Caco-2 (cell line): ENCODE data around the gene RETREG1. TPM values are rescaled to one million over a fixed set of nuclear protein-coding genes. Genes with fewer than 3 reads are reported as not detected.

Experiments used
- BruUV-seq: library from RNA; stranded (reverse); fragments of 400-500 nt; replicated peaks from 2 replicates; lab custom pipeline; 2021; lab: Mats Ljungman, UMichigan
- CTCF ChIA-PET: fragments of 300-600 bp; sonication (Branson Sonifier 250); formaldehyde crosslinking; loops from one replicate; lab custom pipeline; 2022; ENCODE audit warnings: antibody characterized with exemption; lab: Charles Lee
- POLR2A ChIA-PET: fragments of 300-600 bp; sonication (Branson Sonifier 250); formaldehyde crosslinking; loops from one replicate; lab custom pipeline; 2022; ENCODE audit warnings: antibody characterized with exemption; lab: Charles Lee
- DNase-seq, 2 experiments: peaks; one replicate each; pipeline versions ENCODE4 v3.0.0 to v3.0.0-alpha.2; 2020 to 2022
- H3K27me3 ChIP-seq: replicated peaks from 2 replicates; pipeline ENCODE4 v1.6.0; 2011; ENCODE audit warnings: low read length; ENCODE audit not compliant: control insufficient read depth, insufficient read depth
- H3K36me3 ChIP-seq: 2 replicates; pipeline ENCODE4 v1.5.1; 2011; ENCODE audit warnings: low read length; ENCODE audit not compliant: control insufficient read depth, insufficient read depth
- H3K4me1 ChIP-seq: fragments of 250-450 bp; sonication (Bioruptor Pico); 2 replicates; pipeline ENCODE4 v1.5.1; 2020; ENCODE audit warnings: mild to moderate bottlenecking
- H3K4me3 ChIP-seq: 2 replicates; pipeline ENCODE4 v1.5.1; 2011; ENCODE audit warnings: low read depth, mild to moderate bottlenecking, control low read depth, low read length
- H3K9me3 ChIP-seq: fragments of 250-450 bp; sonication (Bioruptor Pico); 2 replicates; pipeline ENCODE4 v1.5.1; 2020; ENCODE audit warnings: mild to moderate bottlenecking, moderate library complexity
- H3K27ac Mint-ChIP-seq: one replicate; pipeline ENCODE4 v1.8.0; 2022; ENCODE audit warnings: mixed read lengths; ENCODE audit not compliant: unreplicated experiment
- H3K27me3 Mint-ChIP-seq: one replicate; pipeline ENCODE4 v1.8.0; 2022; ENCODE audit warnings: mixed read lengths; ENCODE audit not compliant: insufficient read depth, unreplicated experiment
- H3K36me3 Mint-ChIP-seq: one replicate; pipeline ENCODE4 v1.8.0; 2022; ENCODE audit warnings: mild to moderate bottlenecking, mixed read lengths; ENCODE audit not compliant: insufficient read depth, unreplicated experiment
- H3K4me1 Mint-ChIP-seq: one replicate; pipeline ENCODE4 v1.8.0; 2022; ENCODE audit warnings: low read depth, mixed read lengths; ENCODE audit not compliant: unreplicated experiment
- H3K4me3 Mint-ChIP-seq: one replicate; pipeline ENCODE4 v1.8.0; 2022; ENCODE audit warnings: mild to moderate bottlenecking, moderate library complexity, mixed read lengths; ENCODE audit not compliant: unreplicated experiment
- H3K9me3 Mint-ChIP-seq: one replicate; pipeline ENCODE4 v1.8.0; 2022; ENCODE audit warnings: mixed read lengths; ENCODE audit not compliant: unreplicated experiment
- CTCF ChIP-seq, 2 experiments: fragments of 200-600 bp in 1 of 2; IDR thresholded peaks; 1 replicate in 1 of 2; 2 replicates in 1 of 2; pipeline versions ENCODE4 v1.5.1 to v1.8.0; 2011 to 2022; ENCODE audit warnings: antibody characterized with exemption in 1 of 2, control low read depth in 1 of 2, inconsistent platforms in 1 of 2, low read depth in 1 of 2, low read length in 1 of 2, mild to moderate bottlenecking in 1 of 2, moderate library complexity in 1 of 2; ENCODE audit not compliant: insufficient read depth in 1 of 2, severe bottlenecking in 1 of 2, unreplicated experiment in 1 of 2
- intact Hi-C: fragments of 100-400 bp; cut with micrococcal nuclease; formaldehyde crosslinking; loops from one replicate; pipeline ENCODE4 v1.10.0; 2022; ENCODE audit not compliant: unreplicated experiment
- total RNA-seq: library from RNA; stranded (reverse); gene quantifications from 2 replicates; pipeline ENCODE4 v1.2.3, GENCODE V29; 2022

RETREG1 gene
- total RNA-seq, 1 experiment from 2014 or later: 15.1 TPM

- H3K9me3 ChIP-seq: peaks cover 20% of the 10 kb centered on the region
- peaks cover 22% of the 10 kb centered on the region for H3K4me1 ChIP-seq
- no peak for TF ChIP-seq CTCF (IDR thresholded peaks at IDR 0.05; ENCODE audit: insufficient read depth in 1 of 2, low read depth in 1 of 2, low read length in 1 of 2, severe bottlenecking in 1 of 2, unreplicated experiment in 1 of 2)
- no peaks in the 10 kb centered on the region for H3K27me3 Mint-ChIP-seq
- ChIA-PET CTCF (no interaction called here), POLR2A (no interaction called here)
- BruUV-seq: no TSS peak
- no peaks in the 10 kb centered on the region for H3K27me3 ChIP-seq
- intact Hi-C loops: no loop called here
- H3K4me1 Mint-ChIP-seq: peaks cover 11% of the 10 kb centered on the region
- H3K9me3 Mint-ChIP-seq: peaks cover 11% of the 10 kb centered on the region
- no peaks in the 10 kb centered on the region for H3K36me3 ChIP-seq
- no peak overlapping the region for H3K4me3 ChIP-seq
- no peak for DNase-seq
- no peak overlapping the region for H3K4me3 Mint-ChIP-seq
- peaks cover 8% of the 10 kb centered on the region for H3K36me3 Mint-ChIP-seq
- H3K27ac Mint-ChIP-seq: no peak overlapping the region
These were observed 123.5 kb downstream of the RETREG1 start for GRCh38 chr5:16493261-16493660.

DNA sequence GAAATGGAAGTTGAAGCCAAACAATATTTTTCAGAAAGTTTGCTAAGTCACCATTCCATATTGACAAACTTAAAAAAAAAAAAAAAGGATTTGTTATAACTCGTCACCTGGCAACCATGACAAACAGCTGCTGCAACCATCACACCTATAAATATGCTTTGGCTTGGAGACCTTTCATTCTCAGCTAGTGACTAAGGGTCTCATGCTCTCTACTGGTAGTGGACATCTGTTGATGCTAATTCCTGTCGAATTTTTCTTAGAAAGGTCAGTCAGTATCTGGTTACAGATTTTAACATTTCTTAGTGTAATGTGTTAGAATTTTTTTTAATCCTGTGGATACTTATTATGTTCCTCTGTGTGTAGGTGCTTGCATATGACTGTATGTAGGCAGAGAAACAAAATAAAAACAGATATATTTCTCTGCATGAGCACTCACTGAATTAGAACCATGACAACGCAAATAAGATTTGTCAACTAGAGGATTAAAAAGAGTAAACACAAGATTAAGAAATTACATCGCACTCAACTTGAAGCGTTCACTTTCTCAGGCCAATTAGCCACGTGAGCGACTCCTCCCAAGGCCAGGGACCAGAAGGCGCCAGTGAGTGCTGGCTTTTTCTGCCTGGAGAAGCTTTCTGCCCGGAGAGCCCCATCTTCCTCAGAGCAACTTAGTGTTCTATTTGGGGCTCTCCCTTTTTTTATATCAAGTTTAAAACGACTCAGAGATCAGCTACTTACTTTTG lies 124.2 kb downstream of the RETREG1 start:
- TF ChIP-seq CTCF (IDR thresholded peaks at IDR 0.05; ENCODE audit: insufficient read depth in 1 of 2, low read depth in 1 of 2, low read length in 1 of 2, severe bottlenecking in 1 of 2, unreplicated experiment in 1 of 2): no peak
- no TSS peak for BruUV-seq
- peaks cover 8% of the 10 kb centered on the region for H3K36me3 Mint-ChIP-seq
- H3K36me3 ChIP-seq: no peaks in the 10 kb centered on the region
- no peak overlapping the region for H3K27ac Mint-ChIP-seq
- peaks cover 29% of the 10 kb centered on the region for H3K4me1 ChIP-seq
- POLR2A ChIA-PET: no interaction called here
- H3K9me3 ChIP-seq: peaks cover 20% of the 10 kb centered on the region
- CTCF ChIA-PET: no interaction called here
- H3K4me1 Mint-ChIP-seq: peaks cover 18% of the 10 kb centered on the region
- no peak overlapping the region for H3K4me3 ChIP-seq
- H3K27me3 ChIP-seq: no peaks in the 10 kb centered on the region
- intact Hi-C loops: no loop called here
- H3K27me3 Mint-ChIP-seq: no peaks in the 10 kb centered on the region
- DNase-seq: peak in 1 of 2 experiments; percentile 20
- H3K9me3 Mint-ChIP-seq: peaks cover 11% of the 10 kb centered on the region
- H3K4me3 Mint-ChIP-seq: no peak overlapping the region

DNA sequence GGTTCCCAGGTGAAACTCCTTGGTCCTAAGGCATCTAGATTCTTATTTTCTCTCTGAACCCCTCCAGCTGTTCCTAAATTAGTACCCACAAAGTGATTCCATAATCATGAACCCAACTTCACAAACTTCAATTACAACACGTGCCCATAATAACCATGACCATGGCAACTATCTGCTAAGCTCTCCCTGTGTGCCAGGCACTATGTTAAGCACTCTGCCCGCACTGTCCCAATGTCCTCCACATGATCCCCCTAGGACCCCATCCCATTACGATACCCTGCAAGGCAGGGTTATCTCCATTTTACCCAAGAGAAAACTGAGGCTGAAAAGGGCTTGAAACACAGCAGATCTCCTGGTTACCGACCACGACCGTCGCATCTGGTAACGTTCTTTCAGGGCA lies 125.9 kb downstream of the RETREG1 start:
- Mint-ChIP-seq H3K36me3 (peaks cover 14% of the 10 kb centered on the region), H3K4me1 (peaks cover 31% of the 10 kb centered on the region), H3K27ac (no peak overlapping the region), H3K9me3 (peaks cover 11% of the 10 kb centered on the region), H3K4me3 (no peak overlapping the region), H3K27me3 (no peaks in the 10 kb centered on the region)
- ChIA-PET CTCF (interaction anchor here (1.2 kb wide), 2 partner anchors 48 to 51 kb away, joined by 3 read pairs; no protein-coding TSS in a partner anchor), POLR2A (no interaction called here)
- no peaks in the 10 kb centered on the region for H3K27me3 ChIP-seq
- no peaks in the 10 kb centered on the region for H3K36me3 ChIP-seq
- BruUV-seq: no TSS peak
- no peak for TF ChIP-seq CTCF (IDR thresholded peaks at IDR 0.05; ENCODE audit: insufficient read depth in 1 of 2, low read depth in 1 of 2, low read length in 1 of 2, severe bottlenecking in 1 of 2, unreplicated experiment in 1 of 2)
- intact Hi-C loops: loop anchor here (2.0 kb wide), 1 partner anchor 18 kb away; no protein-coding TSS in a partner anchor
- H3K9me3 ChIP-seq: peaks cover 14% of the 10 kb centered on the region
- peaks cover 42% of the 10 kb centered on the region for H3K4me1 ChIP-seq
- DNase-seq: no peak
- no peak overlapping the region for H3K4me3 ChIP-seq
